GM18907 (cell line): ENCODE data around the gene ZNF536.
"Not testable (repeated sequence)": the region's sequence is repeated elsewhere in the genome, so short reads cannot be mapped to it uniquely, and the experiment has no call there.

Experiments used
- ATAC-seq: cut with Tn5 transposase; IDR thresholded peaks from one replicate; pipeline ENCODE4 v1.9.1; 2021; ENCODE audit warnings: mild to moderate bottlenecking, moderate library complexity; ENCODE audit not compliant: unreplicated experiment

The ZNF536 gene

GRCh38 chr19:30408734-30409301, 36.6 kb downstream of the ZNF536 start:
- ATAC-seq = no peak

- no peak for ATAC-seq
Measured at GRCh38 chr19:30411714-30412113, 39.5 kb downstream of the ZNF536 start.

GRCh38 chr19:30416375-30416774, 44.2 kb downstream of the ZNF536 start:
- ATAC-seq = no peak

- ATAC-seq = not testable (repeated sequence)
Measured at GRCh38 chr19:30417166-30417565, 45.0 kb downstream of the ZNF536 start.

- ATAC-seq = no peak
Measured at GRCh38 chr19:30419568-30420180, 47.5 kb downstream of the ZNF536 start.

GRCh38 chr19:30420316-30420715, 48.1 kb downstream of the ZNF536 start:
- ATAC-seq = no peak

GRCh38 chr19:30420881-30421280, 48.7 kb downstream of the ZNF536 start:
- no peak for ATAC-seq

- ATAC-seq = no peak
Measured at GRCh38 chr19:30421571-30421970, 49.4 kb downstream of the ZNF536 start.

GRCh38 chr19:30423481-30423880, 51.3 kb downstream of the ZNF536 start:
- ATAC-seq = no peak

- no peak for ATAC-seq
Measured at GRCh38 chr19:30425885-30426838, 54.0 kb downstream of the ZNF536 start.

- ATAC-seq = no peak
Measured at GRCh38 chr19:30426864-30427263, 54.7 kb downstream of the ZNF536 start.

- ATAC-seq = no peak
Measured at GRCh38 chr19:30428092-30428680, 56.0 kb downstream of the ZNF536 start.

- no peak for ATAC-seq
Measured at GRCh38 chr19:30428844-30429243, 56.7 kb downstream of the ZNF536 start.

GRCh38 chr19:30430206-30430734, 58.1 kb downstream of the ZNF536 start:
- no peak for ATAC-seq

GRCh38 chr19:30431591-30431990, 59.4 kb downstream of the ZNF536 start:
- no peak for ATAC-seq

- no peak for ATAC-seq
Measured at GRCh38 chr19:30434797-30435594, 62.8 kb downstream of the ZNF536 start.

- ATAC-seq = no peak
Measured at GRCh38 chr19:30437869-30438268, 65.7 kb downstream of the ZNF536 start.

- no peak for ATAC-seq
Measured at GRCh38 chr19:30439310-30439709, 67.1 kb downstream of the ZNF536 start.

- no peak for ATAC-seq
Measured at GRCh38 chr19:30441011-30441410, 68.8 kb downstream of the ZNF536 start.

GRCh38 chr19:30442674-30443073, 70.5 kb downstream of the ZNF536 start:
- ATAC-seq = no peak
